ENCODE results near the gene SLC66A2. TPM values are rescaled to one million over a fixed set of nuclear protein-coding genes. Genes with fewer than 3 reads are reported as not detected.
"Not testable (repeated sequence)": the region's sequence is repeated elsewhere in the genome, so short reads cannot be mapped to it uniquely, and the experiment has no call there.

The SLC66A2 gene
- 37.7 and 41.2 TPM in 2 replicates for total RNA-seq (2014; rRNA removed; shearing (Covaris generic))

DNA sequence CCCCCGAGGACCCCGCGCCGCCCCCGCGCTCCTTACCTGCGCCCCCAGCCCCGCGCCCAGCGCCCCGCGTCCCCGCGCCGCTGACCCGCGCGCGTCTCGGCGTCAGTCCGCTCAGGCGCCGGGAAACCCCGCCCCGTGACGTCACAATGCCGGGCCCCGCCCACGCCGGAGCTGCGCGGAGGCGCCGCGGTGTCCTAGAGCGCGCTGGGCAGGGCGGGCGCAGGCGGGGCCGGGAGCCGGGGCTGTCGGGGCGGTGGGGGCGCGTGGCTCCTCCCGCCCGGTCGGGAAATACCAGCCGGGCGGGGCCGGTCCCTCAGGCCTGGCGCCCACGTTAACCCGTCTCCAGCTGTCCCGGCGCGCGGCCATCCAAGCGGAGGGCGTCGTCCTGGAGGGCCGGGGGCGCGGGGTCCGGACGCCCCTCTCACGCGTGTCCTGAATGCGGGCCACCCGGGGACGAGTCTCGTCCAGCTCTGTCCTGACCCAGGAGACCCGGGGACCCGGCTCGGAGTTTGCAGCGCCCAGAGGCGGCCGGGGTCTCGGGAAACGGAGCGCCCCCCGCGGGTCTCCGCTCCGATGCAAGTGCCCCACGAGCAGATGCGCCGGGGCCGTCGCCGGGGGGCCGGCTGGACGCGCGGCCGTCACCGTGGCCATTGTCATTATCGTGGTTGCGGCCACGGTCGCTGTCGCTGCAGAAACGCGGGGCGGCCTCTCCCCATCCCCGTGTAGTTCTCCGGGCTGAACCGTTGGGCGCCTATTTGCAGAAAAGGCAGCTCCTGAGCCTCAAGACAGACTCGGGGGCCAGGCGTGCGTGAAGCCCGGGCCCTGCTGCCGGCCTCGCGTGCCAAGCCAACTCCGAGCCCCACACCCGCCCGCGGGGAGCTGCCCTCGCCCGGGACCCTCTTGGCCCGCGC lies at the start of gene SLC66A2:
Gene SLC66A2, minus strand, starts transcription at position 109 of the 911 bp plus-strand sequence. CDS start 727 bp downstream, outside the sequence.
- no peaks in the 10 kb centered on the region for H3K27me3 ChIP-seq (replicated peaks)
- H3K4me3 ChIP-seq, result peak within 1 kb of the TSS; percentile 74
- H3K27ac ChIP-seq, result peak within 1 kb of the TSS; percentile 74
- H3K9me3 ChIP-seq (replicated peaks), result peaks cover 4% of the 10 kb centered on the region
- peaks cover 22% of the 10 kb centered on the region for H3K36me3 ChIP-seq
- H3K4me1 ChIP-seq (replicated peaks), result peaks cover 14% of the 10 kb centered on the region
- DNase-seq (ENCODE audit: low read depth in 1 of 2, low spot score in 2 of 2), result peak; percentile 62 to 92

DNA sequence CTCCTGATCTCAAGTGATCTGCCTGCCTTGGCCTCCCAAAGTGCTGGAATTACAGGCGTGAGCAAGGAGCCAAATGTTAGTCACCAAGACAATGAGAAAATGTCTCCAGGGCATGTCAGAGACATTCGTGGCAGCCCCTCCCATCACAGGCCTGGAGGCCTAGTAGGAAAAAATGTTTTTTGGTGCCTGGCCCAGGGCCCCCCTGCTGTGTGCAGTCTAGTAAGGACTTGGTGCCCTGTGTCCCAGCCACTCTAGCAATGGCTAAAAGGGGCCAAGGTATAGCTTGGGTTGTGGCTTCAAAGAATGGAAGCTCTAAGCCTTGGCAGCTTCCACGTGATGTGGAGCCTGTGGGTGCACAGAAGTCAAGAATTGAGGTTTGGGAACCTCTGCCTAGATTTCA lies 49.4 kb upstream of the SLC66A2 start:
- Histone ChIP-seq H3K27ac (no peak overlapping the region), H3K4me1 (replicated peaks) (no peaks in the 10 kb centered on the region), H3K9me3 (replicated peaks) (peaks cover 10% of the 10 kb centered on the region), H3K36me3 (no peaks in the 10 kb centered on the region), H3K27me3 (replicated peaks) (no peaks in the 10 kb centered on the region), H3K4me3 (no peak overlapping the region)
- DNase-seq (ENCODE audit: low read depth in 1 of 2, low spot score in 2 of 2), result no peak

DNA sequence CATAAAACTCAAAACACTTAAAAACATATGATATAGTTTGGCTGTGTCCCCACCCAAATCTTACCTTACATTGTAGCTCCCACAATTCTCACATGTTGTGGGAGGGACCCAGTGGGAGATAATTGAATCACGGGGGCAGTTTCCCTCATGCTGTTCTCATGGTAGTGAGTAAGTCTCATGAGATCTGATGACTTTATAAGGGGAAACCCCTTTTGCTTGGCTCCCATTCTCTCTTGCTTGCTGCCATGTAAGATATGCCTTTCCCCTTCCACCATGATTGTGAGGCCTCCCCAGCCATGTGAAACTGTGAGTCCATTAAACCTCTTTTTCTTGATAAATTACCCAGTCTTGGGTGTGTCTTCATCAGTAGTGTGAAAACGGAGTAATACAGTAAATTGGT lies 48.2 kb upstream of the SLC66A2 start:
- peaks cover 12% of the 10 kb centered on the region for H3K9me3 ChIP-seq (replicated peaks)
- not testable (repeated sequence) for DNase-seq (ENCODE audit: low read depth in 1 of 2, low spot score in 2 of 2); H3K4me3 ChIP-seq; H3K36me3 ChIP-seq; H3K27ac ChIP-seq; H3K4me1 ChIP-seq (replicated peaks); H3K27me3 ChIP-seq (replicated peaks)

GRCh38 chr18:79991494-79991893 lies 40.0 kb upstream of the SLC66A2 start:
- Histone ChIP-seq H3K4me1 (replicated peaks) (peaks cover 7% of the 10 kb centered on the region; the same call in 1 of the 2 replicates), H3K36me3 (0 out of 2 replicates have a peak, but pooled peaks cover 4% of the 10 kb centered on the region), H3K4me3 (no peak overlapping the region), H3K27ac (no peak overlapping the region), H3K9me3 (replicated peaks) (0 out of 2 replicates have a peak, but pooled peaks cover 2% of the 10 kb centered on the region), H3K27me3 (replicated peaks) (no peaks in the 10 kb centered on the region)
- DNase-seq (ENCODE audit: low read depth in 1 of 2, low spot score in 2 of 2), result no peak

DNA sequence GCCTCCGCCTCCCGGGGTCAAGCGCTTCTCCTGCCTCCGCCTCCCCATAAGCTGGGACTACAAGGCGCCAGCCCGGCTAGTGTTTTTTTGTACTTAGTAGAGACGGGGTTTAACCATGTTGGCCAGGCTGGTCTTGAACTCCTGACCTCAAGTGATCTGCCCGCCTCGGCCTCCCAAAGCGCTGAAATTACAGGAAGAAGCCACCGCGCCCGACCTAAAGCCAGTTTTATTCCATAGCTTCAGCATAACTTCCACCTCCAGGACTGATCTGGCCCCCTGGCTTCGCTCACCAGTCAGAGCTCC lies 37.7 kb upstream of the SLC66A2 start:
- H3K4me3 ChIP-seq, result peak overlapping the region; percentile 79
- no peaks in the 10 kb centered on the region for H3K27me3 ChIP-seq (replicated peaks)
- peak; percentile 11 to 51 for DNase-seq (ENCODE audit: low read depth in 1 of 2, low spot score in 2 of 2)
- peaks cover 21% of the 10 kb centered on the region; the same call in 1 of the 2 replicates for H3K36me3 ChIP-seq
- H3K9me3 ChIP-seq (replicated peaks), result no peaks in the 10 kb centered on the region
- H3K4me1 ChIP-seq (replicated peaks), result peaks cover 8% of the 10 kb centered on the region; the same call in 1 of the 2 replicates
- peak overlapping the region; percentile 85 for H3K27ac ChIP-seq

DNA sequence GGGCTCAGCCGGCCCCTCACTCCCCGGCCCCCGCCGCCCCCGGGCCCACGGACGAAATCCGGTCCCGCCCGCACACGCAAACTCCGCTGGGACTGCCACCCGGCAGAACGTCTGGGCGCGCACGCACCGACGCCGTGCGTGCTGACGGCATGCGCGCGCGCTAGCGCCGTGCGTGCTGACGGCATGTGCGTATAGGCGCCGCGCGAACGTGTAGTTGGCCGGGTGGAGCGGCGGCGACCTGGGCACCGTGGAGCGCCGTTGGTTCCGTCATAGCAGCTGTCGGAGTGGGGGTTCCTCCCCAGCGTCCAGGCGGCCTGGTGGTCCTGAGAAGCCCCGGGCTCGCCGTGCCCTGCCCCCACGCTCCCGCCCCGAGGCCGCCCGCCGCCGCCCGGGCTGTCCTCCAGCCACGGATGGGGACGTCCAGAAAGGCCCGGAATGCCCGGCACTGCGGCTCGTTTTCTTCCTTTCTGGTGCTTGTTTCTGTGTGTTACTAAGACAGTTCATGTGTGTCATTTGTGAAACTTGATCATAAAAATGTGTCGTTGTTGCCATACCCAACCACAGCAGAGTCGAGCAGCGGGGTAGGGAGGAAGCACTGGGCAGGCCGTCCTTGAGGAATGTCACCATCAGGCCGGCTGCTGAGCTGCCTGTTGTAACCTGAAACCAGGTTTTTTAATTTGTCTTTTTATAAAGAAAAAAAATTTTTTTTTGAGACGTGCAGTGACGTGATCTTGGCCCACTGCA lies 37.2 kb upstream of the SLC66A2 start, which contains the start of gene TXNL4A:
Gene TXNL4A, minus strand, starts transcription at position 113 of the 744 bp plus-strand sequence. CDS start 171 bp downstream, outside the sequence.
- H3K27me3 ChIP-seq (replicated peaks), result no peaks in the 10 kb centered on the region
- H3K4me1 ChIP-seq (replicated peaks), result peaks cover 8% of the 10 kb centered on the region; the same call in 1 of the 2 replicates
- no peaks in the 10 kb centered on the region for H3K9me3 ChIP-seq (replicated peaks)
- H3K36me3 ChIP-seq, result peaks cover 25% of the 10 kb centered on the region
- peak within 1 kb of the TSS; percentile 85 for H3K27ac ChIP-seq
- H3K4me3 ChIP-seq, result peak within 1 kb of the TSS; percentile 79
- DNase-seq (ENCODE audit: low read depth in 1 of 2, low spot score in 2 of 2), result peak; percentile 70 to 80

DNA sequence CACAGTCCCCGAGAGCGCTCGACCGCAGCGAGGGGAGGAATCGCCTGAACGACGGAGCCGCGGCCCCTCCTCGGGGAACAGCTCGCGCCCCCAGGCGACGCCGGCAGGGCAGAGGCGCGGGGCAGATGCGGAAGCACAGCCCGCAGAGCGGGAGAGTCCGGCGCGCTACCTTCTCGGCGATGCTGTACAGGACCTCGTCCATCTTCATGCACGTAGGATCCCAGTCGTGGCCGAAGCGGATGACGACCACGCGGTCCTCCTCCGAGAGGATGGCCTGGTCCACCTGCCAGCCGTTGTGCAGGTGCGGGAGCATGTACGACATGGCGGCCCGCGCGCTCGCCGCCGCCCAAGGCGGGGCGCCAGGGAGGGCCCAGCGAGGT lies 36.6 kb upstream of the SLC66A2 start:
- H3K27me3 ChIP-seq (replicated peaks), result no peaks in the 10 kb centered on the region
- H3K4me1 ChIP-seq (replicated peaks), result peaks cover 8% of the 10 kb centered on the region; the same call in 1 of the 2 replicates
- H3K9me3 ChIP-seq (replicated peaks), result no peaks in the 10 kb centered on the region
- peaks cover 30% of the 10 kb centered on the region for H3K36me3 ChIP-seq
- DNase-seq (ENCODE audit: low read depth in 1 of 2, low spot score in 2 of 2), result peak; percentile 53 to 64
- peak overlapping the region; percentile 85 for H3K27ac ChIP-seq
- peak overlapping the region; percentile 79 for H3K4me3 ChIP-seq

DNA sequence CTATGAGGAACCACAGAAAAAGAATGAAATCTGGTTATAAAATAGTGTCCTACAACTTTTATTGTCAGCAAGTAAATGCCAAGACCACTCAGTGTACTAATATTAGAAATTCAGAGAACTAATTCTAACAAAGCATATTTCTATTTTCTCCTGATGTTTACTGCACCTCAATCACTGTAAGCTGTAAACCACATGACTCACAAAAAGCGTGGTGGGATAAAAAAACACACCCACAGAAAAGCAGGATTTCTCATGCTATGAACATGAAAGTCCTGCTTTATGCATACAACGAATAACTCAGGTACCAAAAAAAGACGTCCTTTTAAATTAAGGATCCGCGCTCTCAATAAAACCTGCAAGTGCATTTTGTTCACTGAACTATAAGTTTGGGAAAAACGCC lies 36.1 kb upstream of the SLC66A2 start:
- peak overlapping the region; percentile 85 for H3K27ac ChIP-seq
- no peaks in the 10 kb centered on the region for H3K27me3 ChIP-seq (replicated peaks)
- DNase-seq (ENCODE audit: low read depth in 1 of 2, low spot score in 2 of 2), result no peak
- H3K9me3 ChIP-seq (replicated peaks), result no peaks in the 10 kb centered on the region
- H3K36me3 ChIP-seq, result peaks cover 33% of the 10 kb centered on the region
- peaks cover 8% of the 10 kb centered on the region; the same call in 1 of the 2 replicates for H3K4me1 ChIP-seq (replicated peaks)
- peak overlapping the region; percentile 79 for H3K4me3 ChIP-seq

DNA sequence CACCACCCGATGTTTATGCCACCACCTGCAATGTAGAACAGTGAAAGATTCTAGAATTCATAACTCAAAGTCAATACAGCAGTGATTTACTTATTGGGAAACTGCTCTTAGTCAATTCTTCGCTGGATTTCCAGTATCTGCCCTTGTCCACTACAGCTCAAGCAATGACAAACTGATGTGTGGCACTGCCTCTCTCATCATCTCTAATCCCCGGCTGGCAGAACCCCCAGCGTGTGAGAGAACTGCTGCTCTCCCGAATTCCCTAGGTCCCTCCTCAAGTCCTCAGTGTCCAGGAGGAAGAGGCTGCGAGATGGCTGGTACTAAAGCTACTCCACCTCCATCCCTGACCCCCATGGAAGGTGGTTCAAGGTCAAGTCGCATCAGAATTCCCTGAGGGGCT lies 35.3 kb upstream of the SLC66A2 start:
- Histone ChIP-seq H3K9me3 (replicated peaks) (no peaks in the 10 kb centered on the region), H3K4me3 (no peak overlapping the region), H3K4me1 (replicated peaks) (peaks cover 8% of the 10 kb centered on the region; the same call in 1 of the 2 replicates), H3K27ac (no peak overlapping the region), H3K36me3 (peaks cover 41% of the 10 kb centered on the region), H3K27me3 (replicated peaks) (no peaks in the 10 kb centered on the region)
- DNase-seq (ENCODE audit: low read depth in 1 of 2, low spot score in 2 of 2), result no peak

GRCh38 chr18:79985172-79985571 lies 33.7 kb upstream of the SLC66A2 start:
- Histone ChIP-seq H3K27me3 (replicated peaks) (no peaks in the 10 kb centered on the region), H3K4me3 (no peak overlapping the region), H3K9me3 (replicated peaks) (no peaks in the 10 kb centered on the region), H3K27ac (no peak overlapping the region), H3K36me3 (peaks cover 41% of the 10 kb centered on the region), H3K4me1 (replicated peaks) (peaks cover 8% of the 10 kb centered on the region; the same call in 1 of the 2 replicates)
- DNase-seq (ENCODE audit: low read depth in 1 of 2, low spot score in 2 of 2), result no peak

- no peaks in the 10 kb centered on the region for H3K9me3 ChIP-seq (replicated peaks)
- no peak overlapping the region for H3K4me3 ChIP-seq
- peaks cover 50% of the 10 kb centered on the region for H3K36me3 ChIP-seq
- 0 out of 2 replicates have a peak, but pooled peaks cover 5% of the 10 kb centered on the region for H3K4me1 ChIP-seq (replicated peaks)
- DNase-seq (ENCODE audit: low read depth in 1 of 2, low spot score in 2 of 2), result no peak
- no peaks in the 10 kb centered on the region for H3K27me3 ChIP-seq (replicated peaks)
- H3K27ac ChIP-seq, result no peak overlapping the region
Measured at GRCh38 chr18:79983793-79984192, 32.3 kb upstream of the SLC66A2 start.

GRCh38 chr18:79983253-79983652 lies 31.8 kb upstream of the SLC66A2 start:
- Histone ChIP-seq H3K27me3 (replicated peaks) (no peaks in the 10 kb centered on the region), H3K4me3 (no peak overlapping the region), H3K27ac (no peak overlapping the region), H3K36me3 (peaks cover 47% of the 10 kb centered on the region), H3K9me3 (replicated peaks) (no peaks in the 10 kb centered on the region), H3K4me1 (replicated peaks) (0 out of 2 replicates have a peak, but pooled peaks cover 5% of the 10 kb centered on the region)
- no peak for DNase-seq (ENCODE audit: low read depth in 1 of 2, low spot score in 2 of 2)

DNA sequence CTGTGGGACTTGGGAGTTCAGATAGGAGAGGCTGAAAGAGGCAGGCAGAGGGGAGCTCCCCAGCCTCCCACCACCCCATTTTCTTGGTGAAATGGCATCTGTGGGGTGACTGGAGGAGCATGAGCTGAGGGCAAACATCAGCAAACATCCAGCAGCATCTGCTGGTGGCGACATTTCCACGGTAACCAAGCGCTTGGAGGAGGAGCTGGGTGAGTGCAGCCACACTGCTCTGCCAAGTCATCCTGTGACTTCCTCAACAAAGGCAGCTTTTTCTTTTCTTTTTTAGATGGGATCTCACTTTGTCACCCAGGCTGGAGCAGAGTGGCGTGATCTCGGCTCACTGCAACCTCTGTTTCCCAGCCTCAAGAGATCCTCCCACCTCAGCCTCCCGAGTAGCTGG lies 31.3 kb upstream of the SLC66A2 start:
- Histone ChIP-seq H3K4me3 (no peak overlapping the region), H3K27me3 (replicated peaks) (no peaks in the 10 kb centered on the region), H3K36me3 (peaks cover 47% of the 10 kb centered on the region), H3K4me1 (replicated peaks) (0 out of 2 replicates have a peak, but pooled peaks cover 5% of the 10 kb centered on the region), H3K27ac (no peak overlapping the region), H3K9me3 (replicated peaks) (no peaks in the 10 kb centered on the region)
- DNase-seq (ENCODE audit: low read depth in 1 of 2, low spot score in 2 of 2), result no peak
